Brain pericyte (primary cell): ENCODE results near the gene NXN.
"Not testable (repeated sequence)": the region's sequence is repeated elsewhere in the genome, so short reads cannot be mapped to it uniquely, and the experiment has no call there.

Experiments
- DNase-seq: peaks from one replicate; pipeline ENCODE4 v3.0.0-alpha.2; 2012; ENCODE audit warnings: low read depth, low spot score

NXN gene

GRCh38 chr17:863880-864279 is 115.7 kb downstream of the NXN start:
- no peak for DNase-seq

DNA sequence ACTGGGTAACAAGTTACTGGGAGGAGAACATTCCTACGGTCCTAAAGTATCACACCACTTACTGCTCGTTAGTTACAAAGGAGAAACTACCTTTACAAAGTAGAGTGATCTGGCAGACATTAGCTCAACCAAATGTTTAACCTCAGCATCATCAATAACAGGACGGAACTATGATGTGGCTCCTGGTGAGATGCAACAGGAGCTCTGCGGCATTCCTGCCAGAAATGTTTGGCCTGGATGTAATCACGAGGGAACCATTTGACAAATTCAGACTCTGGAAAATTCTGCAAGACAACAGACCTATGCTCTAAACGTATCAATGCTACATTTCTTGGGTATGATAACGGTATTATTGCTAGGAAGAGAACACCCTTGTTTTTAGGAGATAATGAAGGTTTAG is 117.0 kb downstream of the NXN start:
- no peak for DNase-seq

DNA sequence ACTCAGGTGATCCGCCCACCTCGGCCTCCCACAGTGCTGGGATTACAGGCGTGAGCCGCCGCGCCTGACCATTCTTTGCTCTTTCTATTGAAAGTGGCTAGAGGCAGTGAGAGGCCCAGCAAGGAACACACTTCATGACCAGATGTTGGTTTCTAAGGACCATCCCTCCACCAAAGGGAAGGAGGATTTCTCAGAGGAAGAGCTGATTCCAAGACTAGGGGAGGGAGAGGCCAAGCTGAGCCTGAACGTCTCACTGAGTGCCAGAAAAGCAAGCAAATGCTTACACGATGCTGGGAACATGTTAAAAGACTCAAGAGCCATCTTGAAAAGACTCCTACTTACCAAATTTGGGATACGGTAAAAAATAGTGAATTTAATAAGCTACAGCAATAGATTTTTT is 118.2 kb downstream of the NXN start:
- DNase-seq: no peak

- DNase-seq: no peak
Observed at GRCh38 chr17:860805-861204, 118.8 kb downstream of the NXN start.

- DNase-seq: no peak
Observed at GRCh38 chr17:859824-860195, 119.8 kb downstream of the NXN start.

- no peak for DNase-seq
Observed at GRCh38 chr17:859061-859823, 120.3 kb downstream of the NXN start.

- DNase-seq: no peak
Observed at GRCh38 chr17:856149-856548, 123.4 kb downstream of the NXN start.

- no peak for DNase-seq
Observed at GRCh38 chr17:855569-855968, 124.0 kb downstream of the NXN start.

DNA sequence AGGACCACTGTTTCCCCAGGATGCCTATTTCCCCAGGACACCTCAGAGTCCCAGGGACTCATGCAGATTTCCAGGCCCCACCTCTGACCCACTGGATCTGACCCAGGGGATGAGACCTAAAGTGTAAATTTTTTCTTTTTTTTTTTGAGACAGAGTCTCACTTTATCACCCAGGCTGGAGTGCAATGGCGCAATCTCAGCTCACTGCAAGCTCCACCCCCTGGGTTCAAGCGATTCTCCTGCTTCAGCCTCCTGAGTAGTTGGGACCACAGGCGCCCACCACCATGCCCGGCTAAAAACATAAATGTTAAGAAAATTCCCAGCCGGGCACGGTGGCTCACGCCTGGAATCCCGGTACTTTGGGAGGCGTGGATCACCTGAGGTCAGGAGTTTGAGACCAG is 126.7 kb downstream of the NXN start:
- DNase-seq: not testable (repeated sequence)

- DNase-seq: no peak
Observed at GRCh38 chr17:852349-852748, 127.2 kb downstream of the NXN start.

- DNase-seq: no peak
Observed at GRCh38 chr17:851924-852323, 127.7 kb downstream of the NXN start.

GRCh38 chr17:850851-851763 is 128.5 kb downstream of the NXN start:
- no peak for DNase-seq

- no peak for DNase-seq
Observed at GRCh38 chr17:850086-850850, 129.3 kb downstream of the NXN start.

GRCh38 chr17:848402-848801 is 131.2 kb downstream of the NXN start:
- no peak for DNase-seq

DNA sequence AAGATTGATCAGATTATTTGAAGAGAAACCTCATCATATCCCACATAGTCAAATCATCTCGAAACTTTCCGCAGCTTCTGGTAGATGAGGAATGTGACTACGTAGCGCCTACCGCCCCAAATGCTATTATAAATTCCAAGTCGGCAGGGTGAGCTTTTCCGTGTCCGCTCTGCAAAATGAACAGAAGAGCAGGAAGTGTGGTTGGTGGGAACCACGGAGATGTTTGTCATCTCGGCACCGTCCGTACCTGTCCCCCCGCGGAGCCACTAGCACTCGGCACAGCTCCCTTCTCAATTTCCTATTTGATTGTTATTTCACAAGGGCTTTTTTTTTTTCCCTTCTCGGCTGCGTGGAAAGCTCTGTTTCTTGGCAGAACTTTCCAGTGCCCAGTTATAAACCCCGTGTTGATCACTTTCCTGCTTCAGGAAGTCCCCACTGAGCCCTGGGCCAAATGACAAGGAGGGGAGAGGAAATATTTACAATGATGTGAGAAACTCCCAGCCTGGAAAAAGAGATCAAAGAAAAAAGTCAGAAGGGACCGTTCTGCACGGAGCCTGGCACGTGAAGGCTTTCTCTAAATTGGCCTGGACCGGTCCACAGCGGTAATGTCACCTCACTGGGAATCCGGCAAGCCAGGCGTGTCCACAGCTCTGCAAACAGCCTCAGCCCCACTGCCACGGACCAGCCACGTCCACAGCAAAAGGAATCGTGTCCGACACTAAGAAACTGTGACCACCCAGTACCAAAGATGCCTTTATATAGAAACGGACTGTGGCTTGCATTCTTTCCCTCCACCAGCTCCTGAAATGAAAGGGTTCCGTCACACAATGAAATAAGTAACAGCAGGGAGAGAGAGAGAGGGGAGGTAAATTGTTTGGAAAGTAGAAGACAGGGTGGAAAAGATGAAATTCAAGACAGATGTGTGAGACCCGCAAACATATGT is 132.4 kb downstream of the NXN start:
- DNase-seq: no peak

DNA sequence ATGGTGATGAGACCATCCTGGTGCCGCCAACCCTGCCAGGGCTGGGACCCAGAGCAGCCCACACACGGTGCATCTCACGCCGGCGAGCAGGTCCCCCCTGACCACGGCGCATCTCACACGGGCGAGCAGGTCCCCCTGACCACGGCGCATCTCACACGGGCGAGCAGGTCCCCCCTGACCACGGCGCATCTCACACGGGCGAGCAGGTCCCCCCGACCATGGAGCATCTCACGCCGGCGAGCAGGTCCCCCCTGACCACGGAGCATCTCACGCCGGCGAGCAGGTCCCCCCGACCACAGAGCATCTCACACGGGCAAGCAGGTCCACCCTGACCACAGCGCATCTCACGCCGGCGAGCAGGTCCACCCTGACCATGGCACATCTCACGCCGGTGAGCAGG is 138.3 kb downstream of the NXN start:
- no peak for DNase-seq

- DNase-seq: no peak
Observed at GRCh38 chr17:838486-838885, 141.1 kb downstream of the NXN start.

GRCh38 chr17:836151-836550 is 143.4 kb downstream of the NXN start:
- no peak for DNase-seq

DNA sequence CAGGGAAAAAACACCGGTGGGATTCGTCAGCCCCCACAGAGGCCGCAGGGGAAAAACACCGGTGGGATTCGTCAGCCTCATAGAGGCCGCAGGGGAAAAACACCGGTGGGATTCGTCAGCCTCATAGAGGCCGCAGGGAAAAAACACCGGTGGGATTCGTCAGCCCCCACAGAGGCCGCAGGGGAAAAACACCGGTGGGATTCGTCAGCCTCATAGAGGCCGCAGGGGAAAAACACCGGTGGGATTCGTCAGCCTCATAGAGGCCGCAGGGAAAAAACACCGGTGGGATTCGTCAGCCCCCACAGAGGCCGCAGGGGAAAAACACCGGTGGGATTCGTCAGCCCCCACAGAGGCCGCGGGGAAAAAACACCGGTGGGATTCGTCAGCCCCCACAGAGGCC is 143.9 kb downstream of the NXN start:
- not testable (repeated sequence) for DNase-seq

DNA sequence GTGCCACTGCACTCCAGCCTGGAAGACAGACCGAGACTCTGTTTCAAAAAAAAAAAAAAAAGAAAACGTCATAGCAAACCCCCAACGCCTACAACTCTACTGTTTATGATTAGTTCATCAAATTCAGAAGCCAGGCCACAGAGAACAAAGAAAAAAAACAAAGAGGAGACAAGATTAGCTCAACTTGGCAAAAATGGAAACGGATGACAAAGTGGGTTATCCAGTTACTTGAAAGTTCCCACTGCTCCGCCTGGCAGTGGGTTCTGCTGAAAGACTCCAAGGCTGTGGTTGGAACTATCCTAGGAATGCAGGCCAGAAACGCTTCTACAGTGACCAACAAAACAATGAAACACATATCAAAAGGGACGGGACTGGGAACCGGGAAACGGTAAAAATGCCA is 144.3 kb downstream of the NXN start:
- peak; percentile 43 for DNase-seq

- DNase-seq: no peak
Observed at GRCh38 chr17:834136-834535, 145.4 kb downstream of the NXN start.
